Fibroblast of lung (primary cell): Measurements from ENCODE around the gene CSK. TPM values are rescaled to one million over a fixed set of nuclear protein-coding genes. Genes with fewer than 3 reads are reported as not detected.

Experiments
- DNase-seq, 2 donors: peaks; one replicate each; pipeline versions ENCODE4 v3.0.0 to v3.0.0-alpha.2; 2010; ENCODE audit warnings: low read depth in 2 of 2
- H2AFZ ChIP-seq: 2 replicates; pipeline ENCODE4 v1.5.1; 2012; ENCODE audit warnings: low read length, control low read depth, inconsistent platforms
- H3K27ac ChIP-seq: 2 replicates; pipeline ENCODE4 v1.5.1; 2011; ENCODE audit warnings: low read length, control low read depth; ENCODE audit not compliant: insufficient read depth
- H3K27me3 ChIP-seq: 2 replicates; pipeline ENCODE4 v1.5.1; 2011; ENCODE audit warnings: mild to moderate bottlenecking, low read length; ENCODE audit not compliant: control insufficient read depth, insufficient read depth
- H3K36me3 ChIP-seq: 2 replicates; pipeline ENCODE4 v1.5.1; 2011; ENCODE audit warnings: low read length; ENCODE audit not compliant: control insufficient read depth, insufficient read depth
- H3K4me1 ChIP-seq: 2 replicates; pipeline ENCODE4 v1.5.1; 2011; ENCODE audit warnings: low read length; ENCODE audit not compliant: control insufficient read depth, insufficient read depth; ENCODE audit errors: extremely low read depth
- H3K4me2 ChIP-seq: 2 replicates; pipeline ENCODE4 v1.5.1; 2011; ENCODE audit warnings: low read length, control low read depth; ENCODE audit not compliant: insufficient read depth; ENCODE audit errors: extremely low read depth
- H3K4me3 ChIP-seq, 4 experiments: fragments of 200-600 bp in 1 of 4; sonication (generic) in 1 of 4; replicated peaks in 1 of 4; 2 replicates each; pipeline ENCODE4 v1.5.1; 2011 to 2016; ENCODE audit warnings: low read length in 4 of 4, low read depth in 3 of 4, mild to moderate bottlenecking in 3 of 4, control low read depth in 2 of 4, inconsistent platforms in 1 of 4, mixed read lengths in 1 of 4; ENCODE audit not compliant: insufficient read depth in 1 of 4; ENCODE audit errors: control extremely low read depth in 1 of 4
- H3K79me2 ChIP-seq: 2 replicates; pipeline ENCODE4 v1.5.1; 2012; ENCODE audit warnings: mild to moderate bottlenecking, low read length, inconsistent platforms; ENCODE audit not compliant: control insufficient read depth, insufficient read depth
- H3K9ac ChIP-seq: 2 replicates; pipeline ENCODE4 v1.5.1; 2011; ENCODE audit warnings: mild to moderate bottlenecking, low read length, control low read depth; ENCODE audit not compliant: insufficient read depth
- H3K9me3 ChIP-seq: 2 replicates; pipeline ENCODE4 v1.5.1; 2012; ENCODE audit warnings: low read depth, low read length; ENCODE audit not compliant: control insufficient read depth, insufficient read depth
- H4K20me1 ChIP-seq: 2 replicates; pipeline ENCODE4 v1.5.1; 2011; ENCODE audit warnings: low read length; ENCODE audit not compliant: control insufficient read depth, insufficient read depth; ENCODE audit errors: extremely low read depth
- EZH2 ChIP-seq: IDR thresholded peaks from 2 replicates; pipeline ENCODE4 v1.5.1; 2012; ENCODE audit warnings: low read length, control low read depth, mild to moderate bottlenecking; ENCODE audit errors: missing control alignments
- polyA plus RNA-seq, 2 donors: library from polyadenylated mRNA; depleted of rRNA in 1 of 2; stranded (reverse) in 1 of 2; unstranded in 1 of 2; fragments of >200 nt; gene quantifications; 2 replicates each; pipeline ENCODE4 v1.2.1, GENCODE V29; 2011 to 2012; ENCODE audit warnings: missing spikeins in 1 of 2
- total RNA-seq: library from RNA; depleted of rRNA; stranded (reverse); fragments of >200 nt; gene quantifications from 2 replicates; pipeline ENCODE4 v1.2.1, GENCODE V29; 2014
- TF ChIP-seq, protein P1 (sequence below), 2 donors: IDR thresholded peaks in 1 of 2; conservative IDR thresholded peaks in 1 of 2; 1 replicate in 1 of 2; 2 replicates in 1 of 2; pipeline ENCODE4 v1.5.1; 2011 to 2012; ENCODE audit warnings: low read length in 2 of 2, control low read depth in 1 of 2, inconsistent platforms in 1 of 2, low read depth in 1 of 2, mild to moderate bottlenecking in 1 of 2

The CSK gene
- total and polyA plus RNA-seq, 2 donors (not counting 1 experiment from before 2014, with no cell fraction given), result 21.5 to 22.0 TPM

GRCh38 chr15:74831813-74832495 is 50.1 kb downstream of the CSK start:
- no peaks in the 10 kb centered on the region for H3K9me3 ChIP-seq
- peaks cover 9% of the 10 kb centered on the region for H3K27me3 ChIP-seq
- H3K4me1 ChIP-seq, result no peaks in the 10 kb centered on the region
- H3K4me2 ChIP-seq, result no peak overlapping the region
- TF ChIP-seq, protein P1, sequence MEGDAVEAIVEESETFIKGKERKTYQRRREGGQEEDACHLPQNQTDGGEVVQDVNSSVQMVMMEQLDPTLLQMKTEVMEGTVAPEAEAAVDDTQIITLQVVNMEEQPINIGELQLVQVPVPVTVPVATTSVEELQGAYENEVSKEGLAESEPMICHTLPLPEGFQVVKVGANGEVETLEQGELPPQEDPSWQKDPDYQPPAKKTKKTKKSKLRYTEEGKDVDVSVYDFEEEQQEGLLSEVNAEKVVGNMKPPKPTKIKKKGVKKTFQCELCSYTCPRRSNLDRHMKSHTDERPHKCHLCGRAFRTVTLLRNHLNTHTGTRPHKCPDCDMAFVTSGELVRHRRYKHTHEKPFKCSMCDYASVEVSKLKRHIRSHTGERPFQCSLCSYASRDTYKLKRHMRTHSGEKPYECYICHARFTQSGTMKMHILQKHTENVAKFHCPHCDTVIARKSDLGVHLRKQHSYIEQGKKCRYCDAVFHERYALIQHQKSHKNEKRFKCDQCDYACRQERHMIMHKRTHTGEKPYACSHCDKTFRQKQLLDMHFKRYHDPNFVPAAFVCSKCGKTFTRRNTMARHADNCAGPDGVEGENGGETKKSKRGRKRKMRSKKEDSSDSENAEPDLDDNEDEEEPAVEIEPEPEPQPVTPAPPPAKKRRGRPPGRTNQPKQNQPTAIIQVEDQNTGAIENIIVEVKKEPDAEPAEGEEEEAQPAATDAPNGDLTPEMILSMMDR (conservative IDR thresholded peaks at IDR 0.05 in 1 of 2, IDR thresholded peaks at IDR 0.05 in 1 of 2; ENCODE audit: low read depth in 1 of 2, low read length in 2 of 2), result no peak
- no peak for TF ChIP-seq EZH2
- H3K4me3 ChIP-seq, result no peak overlapping the region
- H3K79me2 ChIP-seq, result no peaks in the 10 kb centered on the region
- no peaks in the 10 kb centered on the region for H4K20me1 ChIP-seq
- no peak for DNase-seq
- no peak overlapping the region for H2AFZ ChIP-seq
- H3K36me3 ChIP-seq, result no peaks in the 10 kb centered on the region
- H3K27ac ChIP-seq, result no peak overlapping the region
- H3K9ac ChIP-seq, result no peak overlapping the region

DNA sequence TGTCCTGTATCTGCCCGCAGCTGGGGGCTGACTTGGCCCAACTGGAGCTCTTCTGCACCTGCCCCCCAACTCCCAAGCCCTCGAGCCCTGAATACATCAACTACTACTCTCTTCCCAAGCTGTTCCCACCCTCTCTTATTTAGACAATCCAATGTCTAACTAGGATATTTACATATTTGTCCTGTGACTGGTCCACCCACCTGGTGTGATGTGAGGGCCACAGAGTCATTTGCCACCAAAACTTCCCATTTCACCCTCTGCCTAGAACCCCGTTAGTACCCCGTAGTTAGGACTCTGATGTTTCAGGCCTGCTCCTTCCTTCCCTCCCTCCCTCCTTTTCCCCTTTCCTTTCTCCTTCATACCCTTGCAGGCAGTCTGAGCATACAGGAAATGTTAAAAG is 50.9 kb downstream of the CSK start:
- Histone ChIP-seq H3K36me3 (no peaks in the 10 kb centered on the region), H3K27ac (no peak overlapping the region), H3K4me3 (no peak overlapping the region), H3K27me3 (peaks cover 2% of the 10 kb centered on the region), H3K4me2 (no peak overlapping the region), H2AFZ (no peak overlapping the region), H3K79me2 (no peaks in the 10 kb centered on the region), H3K9me3 (no peaks in the 10 kb centered on the region), H3K4me1 (no peaks in the 10 kb centered on the region), H4K20me1 (no peaks in the 10 kb centered on the region), H3K9ac (no peak overlapping the region)
- DNase-seq, result no peak
- TF ChIP-seq EZH2, result no peak
- TF ChIP-seq, protein P1 (conservative IDR thresholded peaks at IDR 0.05 in 1 of 2, IDR thresholded peaks at IDR 0.05 in 1 of 2; ENCODE audit: low read depth in 1 of 2, low read length in 2 of 2), result no peak

DNA sequence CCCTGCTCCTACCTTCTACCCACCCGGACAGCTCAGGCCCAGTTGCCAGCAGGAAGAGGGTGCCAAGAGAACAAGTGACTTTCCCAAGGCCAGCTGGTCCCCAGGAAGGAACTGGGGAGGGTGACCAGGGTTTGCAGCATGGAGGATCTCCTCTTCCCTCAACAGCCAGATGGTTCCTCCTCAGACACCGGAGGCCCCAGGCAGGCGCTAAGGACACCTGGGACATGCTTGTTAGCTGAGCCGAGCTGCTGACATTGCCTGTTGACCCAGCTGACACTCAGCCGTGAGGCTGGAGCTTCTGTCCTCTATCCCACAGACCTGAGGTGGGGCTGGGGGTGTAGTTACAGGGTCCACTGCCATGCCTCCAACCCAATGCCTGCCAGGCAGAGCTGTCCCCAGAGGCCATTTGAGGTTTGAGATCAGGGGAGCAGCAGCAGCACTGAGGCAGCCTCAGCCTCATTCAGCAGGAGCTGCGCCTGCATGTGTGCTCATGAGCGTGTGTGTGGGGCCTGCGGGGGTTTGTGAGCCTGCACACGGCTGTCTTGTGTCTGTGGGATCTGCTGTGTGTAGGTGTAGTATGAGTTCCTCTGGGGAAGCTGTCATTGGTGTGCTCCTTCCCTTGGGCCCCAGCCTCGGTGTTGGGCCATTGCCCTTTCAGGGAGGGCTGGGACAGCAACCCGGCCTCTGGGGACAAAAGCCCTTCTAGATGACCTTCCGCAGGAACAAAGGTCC is 51.7 kb downstream of the CSK start:
- no peak for DNase-seq
- H4K20me1 ChIP-seq, result no peaks in the 10 kb centered on the region
- no peaks in the 10 kb centered on the region for H3K4me1 ChIP-seq
- no peak overlapping the region for H2AFZ ChIP-seq
- no peaks in the 10 kb centered on the region for H3K9me3 ChIP-seq
- H3K27me3 ChIP-seq, result no peaks in the 10 kb centered on the region
- H3K36me3 ChIP-seq, result no peaks in the 10 kb centered on the region
- no peak overlapping the region for H3K9ac ChIP-seq
- no peak for TF ChIP-seq EZH2
- TF ChIP-seq, protein P1 (conservative IDR thresholded peaks at IDR 0.05 in 1 of 2, IDR thresholded peaks at IDR 0.05 in 1 of 2; ENCODE audit: low read depth in 1 of 2, low read length in 2 of 2), result no peak
- H3K4me2 ChIP-seq, result no peak overlapping the region
- H3K4me3 ChIP-seq, result no peak overlapping the region
- H3K27ac ChIP-seq, result no peak overlapping the region
- H3K79me2 ChIP-seq, result no peaks in the 10 kb centered on the region
